Lung (tissue), 12 donors: ENCODE measurements around the gene SLC35B2. TPM values are rescaled to one million over a fixed set of nuclear protein-coding genes. Genes with fewer than 3 reads are reported as not detected.

Experiments used
- ATAC-seq: fragments of 200-7000 bp; cut with Tn5 transposase; one replicate; pipeline ENCODE4 v1.9.1; 2020; ENCODE audit warnings: moderate number of reproducible peaks; ENCODE audit not compliant: insufficient read depth, low FRiP score
- DNase-seq, 3 donors: peaks; one replicate each; pipeline ENCODE4 v3.0.0-alpha.2; 2013 to 2017
- H3K27ac ChIP-seq, 2 donors: one replicate each; pipeline ENCODE4 v1.5.1; 2013; ENCODE audit warnings: mild to moderate bottlenecking in 2 of 2, moderate library complexity in 2 of 2, control low read depth in 1 of 2, inconsistent platforms in 1 of 2, low read depth in 1 of 2, low read length in 1 of 2
- H3K27me3 ChIP-seq, 3 donors: one replicate each; pipeline ENCODE4 v1.5.1; 2013; ENCODE audit warnings: low read length in 2 of 3; ENCODE audit not compliant: control insufficient read depth in 3 of 3, insufficient read depth in 3 of 3
- H3K36me3 ChIP-seq, 4 donors: one replicate each; pipeline ENCODE4 v1.5.1; 2013; ENCODE audit warnings: low read length in 4 of 4, mild to moderate bottlenecking in 1 of 4, moderate library complexity in 1 of 4; ENCODE audit not compliant: control insufficient read depth in 4 of 4, insufficient read depth in 4 of 4
- H3K4me1 ChIP-seq, 5 donors: one replicate each; pipeline ENCODE4 v1.5.1; 2013; ENCODE audit warnings: low read length in 5 of 5, mild to moderate bottlenecking in 2 of 5, moderate library complexity in 1 of 5; ENCODE audit not compliant: control insufficient read depth in 5 of 5, insufficient read depth in 5 of 5
- H3K4me3 ChIP-seq: one replicate; pipeline ENCODE4 v1.5.1; 2013; ENCODE audit warnings: mild to moderate bottlenecking, control low read depth, moderate library complexity
- H3K9ac ChIP-seq, 2 donors: one replicate each; pipeline ENCODE4 v1.5.1; 2013; ENCODE audit warnings: low read length in 2 of 2, control low read depth in 1 of 2; ENCODE audit not compliant: insufficient read depth in 1 of 2
- H3K9me3 ChIP-seq, 4 donors: one replicate each; pipeline ENCODE4 v1.5.1; 2013; ENCODE audit warnings: low read length in 3 of 4, mild to moderate bottlenecking in 1 of 4, moderate library complexity in 1 of 4; ENCODE audit not compliant: control insufficient read depth in 4 of 4, insufficient read depth in 3 of 4
- WGBS, 2 donors: extraction: QIAGEN DNeasy Blood & Tissue Kit; methylation state at CpG; one replicate each; pipeline ENCODE4 v1.1.7; 2013; 5-methylcytosine and 5-hydroxymethylcytosine counted together
- polyA plus RNA-seq, 2 donors: library from polyadenylated mRNA; stranded (reverse); fragments of 200-250 nt; gene quantifications; one replicate each; pipeline ENCODE4 v1.2.1, GENCODE V29; 2013
- total RNA-seq, 2 donors: library from RNA; depleted of rRNA in 1 of 2; stranded (reverse); fragments of >200 nt in 1 of 2; gene quantifications; one replicate each; pipeline ENCODE4 v1.2.1, GENCODE V29; 2014 to 2021
- TF ChIP-seq, protein P1 (sequence below): IDR thresholded peaks from 2 replicates; pipeline ENCODE4 v1.5.1; 2012; ENCODE audit warnings: mild to moderate bottlenecking; ENCODE audit errors: control extremely low read depth, extremely low read depth
- donor health status: control.
- donor health status: control.
- donor health status: Bipolar disorder and iron deficiency.
- donor health status: healthy.
- donor health status: DM: yes; HTN: yes; CAD: no.

Gene SLC35B2
- total and polyA plus RNA-seq, 4 donors: 15.0 to 44.4 (median 34.9) TPM

GRCh38 chr6:44265722-44266233 lies 8.4 kb upstream of the SLC35B2 start:
- peaks cover 0 to 8% (median 6%) of the 10 kb centered on the region in 4 donors for H3K36me3 ChIP-seq
- H3K9ac ChIP-seq: no peak overlapping the region
- H3K27me3 ChIP-seq: peaks cover 0 to 17% (median 14%) of the 10 kb centered on the region in 3 donors
- H3K4me1 ChIP-seq: peaks cover 6 to 26% (median 12%) of the 10 kb centered on the region in 5 donors
- no peak overlapping the region for H3K27ac ChIP-seq
- DNase-seq (no peak), ATAC-seq (no peak)
- H3K9me3 ChIP-seq: no peaks in the 10 kb centered on the region
- WGBS, 2 donors: 62 to 65% methylated on average over 17 of the region's 17 CpGs
- TF ChIP-seq, protein P1, sequence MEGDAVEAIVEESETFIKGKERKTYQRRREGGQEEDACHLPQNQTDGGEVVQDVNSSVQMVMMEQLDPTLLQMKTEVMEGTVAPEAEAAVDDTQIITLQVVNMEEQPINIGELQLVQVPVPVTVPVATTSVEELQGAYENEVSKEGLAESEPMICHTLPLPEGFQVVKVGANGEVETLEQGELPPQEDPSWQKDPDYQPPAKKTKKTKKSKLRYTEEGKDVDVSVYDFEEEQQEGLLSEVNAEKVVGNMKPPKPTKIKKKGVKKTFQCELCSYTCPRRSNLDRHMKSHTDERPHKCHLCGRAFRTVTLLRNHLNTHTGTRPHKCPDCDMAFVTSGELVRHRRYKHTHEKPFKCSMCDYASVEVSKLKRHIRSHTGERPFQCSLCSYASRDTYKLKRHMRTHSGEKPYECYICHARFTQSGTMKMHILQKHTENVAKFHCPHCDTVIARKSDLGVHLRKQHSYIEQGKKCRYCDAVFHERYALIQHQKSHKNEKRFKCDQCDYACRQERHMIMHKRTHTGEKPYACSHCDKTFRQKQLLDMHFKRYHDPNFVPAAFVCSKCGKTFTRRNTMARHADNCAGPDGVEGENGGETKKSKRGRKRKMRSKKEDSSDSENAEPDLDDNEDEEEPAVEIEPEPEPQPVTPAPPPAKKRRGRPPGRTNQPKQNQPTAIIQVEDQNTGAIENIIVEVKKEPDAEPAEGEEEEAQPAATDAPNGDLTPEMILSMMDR: no peak
- no peak overlapping the region for H3K4me3 ChIP-seq

DNA sequence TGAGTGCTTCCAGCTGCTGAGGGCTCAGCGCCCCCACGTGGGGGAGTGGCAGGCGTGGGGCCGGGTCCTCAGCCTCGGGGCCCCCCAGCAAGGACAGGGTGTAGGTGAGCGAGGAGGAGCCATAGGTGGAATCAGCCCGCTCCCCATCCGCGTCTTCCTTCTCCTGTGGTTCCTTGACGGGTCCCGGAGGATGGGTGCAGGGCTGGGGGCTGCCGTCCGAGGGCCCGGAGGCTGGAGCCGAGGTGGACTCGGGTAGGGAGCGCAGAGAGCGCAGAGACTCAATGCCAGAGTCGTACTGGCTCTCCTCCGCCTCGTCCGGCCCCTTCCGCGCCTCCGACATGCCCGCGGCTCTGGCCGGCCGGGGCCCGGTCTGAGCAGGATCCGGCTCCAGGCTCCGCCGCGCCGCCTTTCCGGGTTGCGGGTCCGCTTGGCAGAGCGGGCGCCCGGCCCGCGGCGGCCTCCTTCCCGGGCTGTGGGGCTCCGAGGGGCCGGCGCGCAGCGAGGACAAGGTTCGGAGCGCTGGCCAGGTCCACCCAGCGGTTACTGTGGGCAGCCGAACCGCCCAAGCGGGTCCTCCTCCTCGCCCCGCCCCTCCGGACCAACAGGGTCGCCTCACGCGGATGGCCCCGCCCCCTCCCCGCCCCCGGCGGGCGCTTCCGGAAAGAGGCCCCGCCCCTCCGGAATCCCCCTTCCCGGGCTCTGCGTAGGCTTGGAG lies 7.8 kb upstream of the SLC35B2 start, which contains the start of gene NFKBIE:
TSS of gene NFKBIE (minus strand) at position 545 of the 715 bp plus-strand sequence. CDS start at position 340, 205 bp downstream.
- H3K36me3 ChIP-seq: peaks cover 0 to 10% (median 7%) of the 10 kb centered on the region in 4 donors
- peak within 1 kb of the TSS; percentile 85 to 89 for H3K27ac ChIP-seq
- ATAC-seq (peak; percentile 91), DNase-seq (peak; percentile 94 to 97 (median 96))
- peaks cover 6 to 26% (median 12%) of the 10 kb centered on the region in 5 donors for H3K4me1 ChIP-seq
- whole genome bisulfite sequencing, 2 donors: 0 to 1% methylated on average over 35 to 72 of the region's 72 CpGs
- H3K27me3 ChIP-seq: peaks cover 0 to 17% (median 14%) of the 10 kb centered on the region in 3 donors
- H3K4me3 ChIP-seq: peak within 1 kb of the TSS; percentile 87
- TF ChIP-seq, protein P1: peak; percentile 7
- H3K9me3 ChIP-seq: no peaks in the 10 kb centered on the region
- peak within 1 kb of the TSS in 1 of 2 donors; percentile 72 for H3K9ac ChIP-seq

DNA sequence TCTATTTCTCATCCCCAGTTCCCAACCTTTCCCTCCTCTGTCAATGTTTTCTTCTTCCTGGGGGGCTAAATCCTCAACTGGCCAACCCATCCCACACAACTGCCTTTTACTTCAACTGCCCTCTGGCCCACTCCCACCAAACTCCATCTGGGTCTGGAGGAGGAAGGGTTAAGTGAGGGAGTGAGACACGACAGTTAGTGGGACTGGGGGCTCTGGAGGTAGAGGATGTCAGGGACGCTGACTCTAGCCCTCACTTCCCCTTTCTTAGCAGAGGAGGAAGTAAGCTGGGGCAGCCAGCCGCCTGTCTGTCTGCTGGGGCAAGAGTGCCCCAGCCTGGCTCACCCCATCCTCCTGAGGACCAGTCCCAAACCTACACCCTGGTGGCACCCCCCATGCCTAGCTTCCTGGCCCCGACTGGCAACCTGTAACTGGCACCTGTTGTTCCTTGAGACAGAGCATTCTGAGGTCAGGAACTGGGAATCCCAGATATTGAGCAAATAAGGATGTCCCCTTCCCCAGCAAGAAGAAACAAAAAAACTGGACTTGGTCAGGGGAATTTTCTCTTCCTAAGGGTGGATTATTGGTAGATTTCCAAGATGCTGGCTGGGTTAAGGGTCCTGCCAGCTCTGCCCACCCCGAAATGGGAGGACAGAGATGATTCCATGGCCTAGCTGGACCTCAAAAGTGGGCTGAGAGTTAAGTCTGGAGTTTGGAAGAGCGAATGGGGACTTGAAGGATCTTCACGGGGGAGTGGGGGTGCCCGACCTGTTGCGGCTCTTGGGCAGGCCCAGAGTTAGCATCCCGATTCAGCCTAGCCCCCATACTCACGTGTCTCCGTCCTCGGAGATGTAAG lies 7.1 kb upstream of the SLC35B2 start:
- ATAC-seq (peak; percentile 13), DNase-seq (peak in 1 of 3 donors; percentile 80)
- WGBS, 2 donors: 0 to 5% methylated on average over 13 of the region's 13 CpGs

More for the DNA sequence above, 7.1 kb upstream of the SLC35B2 start:
- peak overlapping the region; percentile 87 for H3K4me3 ChIP-seq
- H3K27ac ChIP-seq: peak overlapping the region in 1 of 2 donors; percentile 89
- no peaks in the 10 kb centered on the region for H3K9me3 ChIP-seq
- peaks cover 0 to 14% (median 9%) of the 10 kb centered on the region in 4 donors for H3K36me3 ChIP-seq
- H3K4me1 ChIP-seq: peaks cover 6 to 26% (median 12%) of the 10 kb centered on the region in 5 donors
- peaks cover 0 to 10% (median 6%) of the 10 kb centered on the region in 3 donors for H3K27me3 ChIP-seq
- TF ChIP-seq, protein P1: no peak
- H3K9ac ChIP-seq: peak overlapping the region in 1 of 2 donors; percentile 72
